ENCODE measurements around the gene EIF5A. TPM values are rescaled to one million over a fixed set of nuclear protein-coding genes. Genes with fewer than 3 reads are reported as not detected.

The EIF5A gene
- polyA plus RNA-seq, 1 experiment, result 556 TPM

DNA sequence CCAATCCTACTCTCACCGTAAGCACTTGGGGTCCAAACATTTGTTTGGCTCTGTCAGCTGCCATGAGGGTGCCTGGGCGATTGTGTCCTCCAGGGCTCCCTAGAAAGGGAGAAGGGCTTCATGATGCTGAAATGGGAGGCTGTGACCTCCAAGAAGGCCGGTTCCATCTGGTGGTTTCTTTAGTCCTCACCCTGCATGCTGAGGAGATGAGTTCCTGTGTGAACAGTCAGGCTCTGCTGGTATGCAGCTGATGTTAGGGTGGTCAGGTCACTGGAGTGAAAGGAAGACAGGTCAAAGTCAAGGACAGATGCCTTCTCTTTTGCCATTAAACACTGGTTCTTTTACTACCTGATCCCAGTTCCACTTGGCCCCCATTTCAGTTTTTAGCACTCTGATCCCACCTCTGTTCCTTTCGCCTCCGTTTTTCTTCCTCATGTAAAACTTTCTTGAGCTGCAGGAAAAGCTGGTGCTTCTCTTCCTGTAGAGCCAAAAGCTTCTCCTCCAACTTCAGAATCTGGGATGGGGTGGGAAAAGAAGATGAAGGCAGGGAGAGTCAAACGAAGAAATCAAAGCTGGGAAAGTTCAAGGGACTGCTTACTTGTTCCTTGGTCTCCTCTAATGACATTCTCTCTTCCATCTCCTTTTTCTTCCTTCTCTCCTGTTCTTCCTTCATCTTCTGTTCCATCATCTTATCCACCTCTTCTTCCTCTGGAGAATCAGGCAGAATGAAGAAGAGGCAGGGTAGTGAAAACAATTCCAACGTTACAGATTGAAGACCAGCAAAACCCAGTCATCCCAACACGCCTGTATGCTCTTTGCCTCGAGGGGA is 6.7 kb downstream of the EIF5A start:
- peaks cover 50% of the 10 kb centered on the region for H3K36me3 ChIP-seq (ENCODE audit: control insufficient read depth, insufficient read depth, low read length)
- no peaks in the 10 kb centered on the region for H3K27me3 ChIP-seq (ENCODE audit: control insufficient read depth, insufficient read depth, low read length)
- peak overlapping the region; percentile 91 for H3K4me3 ChIP-seq (ENCODE audit: low read depth, low read length)
- DNase-seq (ENCODE audit: low read depth), result no peak
- CTCF ChIA-PET, result interaction anchor here (0.6 to 3.4 kb wide), 5 partner anchors 11 to 90 kb away, joined by 3 to 22 read pairs (median 4); no protein-coding TSS in a partner anchor
- TF ChIP-seq, protein P1, sequence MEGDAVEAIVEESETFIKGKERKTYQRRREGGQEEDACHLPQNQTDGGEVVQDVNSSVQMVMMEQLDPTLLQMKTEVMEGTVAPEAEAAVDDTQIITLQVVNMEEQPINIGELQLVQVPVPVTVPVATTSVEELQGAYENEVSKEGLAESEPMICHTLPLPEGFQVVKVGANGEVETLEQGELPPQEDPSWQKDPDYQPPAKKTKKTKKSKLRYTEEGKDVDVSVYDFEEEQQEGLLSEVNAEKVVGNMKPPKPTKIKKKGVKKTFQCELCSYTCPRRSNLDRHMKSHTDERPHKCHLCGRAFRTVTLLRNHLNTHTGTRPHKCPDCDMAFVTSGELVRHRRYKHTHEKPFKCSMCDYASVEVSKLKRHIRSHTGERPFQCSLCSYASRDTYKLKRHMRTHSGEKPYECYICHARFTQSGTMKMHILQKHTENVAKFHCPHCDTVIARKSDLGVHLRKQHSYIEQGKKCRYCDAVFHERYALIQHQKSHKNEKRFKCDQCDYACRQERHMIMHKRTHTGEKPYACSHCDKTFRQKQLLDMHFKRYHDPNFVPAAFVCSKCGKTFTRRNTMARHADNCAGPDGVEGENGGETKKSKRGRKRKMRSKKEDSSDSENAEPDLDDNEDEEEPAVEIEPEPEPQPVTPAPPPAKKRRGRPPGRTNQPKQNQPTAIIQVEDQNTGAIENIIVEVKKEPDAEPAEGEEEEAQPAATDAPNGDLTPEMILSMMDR (IDR thresholded peaks at IDR 0.05; ENCODE audit: insufficient read depth, low read depth, low read length), result no peak
- POLR2A ChIA-PET, result interaction anchor here (1.3 kb wide), 1 partner anchor 15 kb away, joined by 3 read pairs; the partner anchor contains the start of gene NEURL4

GRCh38 chr17:7314719-7315569 is 7.5 kb downstream of the EIF5A start, which contains the start of gene GPS2:
GPS2 (minus strand) TSS chr17:7315360; CDS start chr17:7315052, 308 bp downstream.
- TF ChIP-seq, protein P1 (IDR thresholded peaks at IDR 0.05; ENCODE audit: insufficient read depth, low read depth, low read length), result no peak
- peak; percentile 20 for DNase-seq (ENCODE audit: low read depth)
- H3K4me3 ChIP-seq (ENCODE audit: low read depth, low read length), result peak within 1 kb of the TSS; percentile 91
- H3K27me3 ChIP-seq (ENCODE audit: control insufficient read depth, insufficient read depth, low read length), result no peaks in the 10 kb centered on the region
- CTCF ChIA-PET, result interaction anchor here (1.0 to 3.4 kb wide), 3 partner anchors 10 to 26 kb away, joined by 3 to 22 read pairs (median 4); no protein-coding TSS in a partner anchor
- POLR2A ChIA-PET, result interaction anchor here (0.6 to 1.3 kb wide), 2 partner anchors 14 to 141 kb away, joined by 3 to 9 read pairs; partner anchors contain the start of gene NEURL4
- H3K36me3 ChIP-seq (ENCODE audit: control insufficient read depth, insufficient read depth, low read length), result peaks cover 46% of the 10 kb centered on the region

DNA sequence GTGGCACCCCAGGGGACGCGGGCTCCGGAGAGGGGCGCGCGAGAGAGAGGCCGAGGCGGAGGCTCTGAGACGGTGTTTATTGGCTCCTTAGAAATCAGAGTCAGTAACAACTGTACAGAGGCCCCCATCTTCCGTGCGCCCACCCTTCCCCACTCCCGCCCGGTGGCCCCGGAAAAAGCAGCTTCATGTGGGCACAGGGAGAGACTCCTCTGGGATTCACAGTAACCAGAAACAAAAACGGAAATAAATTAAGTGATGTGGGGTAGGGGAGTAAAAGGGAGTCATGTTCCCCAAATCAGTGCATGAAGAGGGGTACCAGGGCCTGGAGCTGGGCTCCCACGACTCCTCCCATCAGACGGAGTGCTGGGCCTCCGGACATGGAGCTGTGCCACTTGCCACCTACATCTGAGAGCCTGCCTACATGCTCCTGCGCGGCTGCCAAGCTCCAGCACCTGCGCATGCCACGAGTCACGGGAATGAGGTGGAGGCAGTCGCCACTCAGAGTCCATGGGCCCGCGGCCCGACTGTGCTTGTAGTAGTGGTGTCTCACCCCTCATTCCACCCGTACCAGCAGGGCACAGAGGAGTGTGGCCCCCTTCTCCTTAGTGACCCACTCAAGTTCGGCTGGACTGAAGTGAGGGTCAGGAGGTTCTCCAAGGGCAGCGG is 8.3 kb downstream of the EIF5A start:
- ChIA-PET CTCF (interaction anchor here (1.3 kb wide), 1 partner anchor 25 kb away, joined by 4 read pairs; no protein-coding TSS in a partner anchor), POLR2A (interaction anchor here (0.6 kb wide), 1 partner anchor 140 kb away, joined by 9 read pairs; no protein-coding TSS in a partner anchor)
- peak overlapping the region; percentile 91 for H3K4me3 ChIP-seq (ENCODE audit: low read depth, low read length)
- no peaks in the 10 kb centered on the region for H3K27me3 ChIP-seq (ENCODE audit: control insufficient read depth, insufficient read depth, low read length)
- H3K36me3 ChIP-seq (ENCODE audit: control insufficient read depth, insufficient read depth, low read length), result peaks cover 46% of the 10 kb centered on the region
- no peak for DNase-seq (ENCODE audit: low read depth)
- TF ChIP-seq, protein P1 (IDR thresholded peaks at IDR 0.05; ENCODE audit: insufficient read depth, low read depth, low read length), result no peak

GRCh38 chr17:7317161-7317803 is 9.9 kb downstream of the EIF5A start:
- CTCF ChIA-PET, result interaction anchor here (0.6 to 1.7 kb wide), 3 partner anchors 12 to 46 kb away, joined by 3 to 5 read pairs (median 4); partner anchors contain the start of gene NEURL4
- Histone ChIP-seq H3K4me3 (ENCODE audit: low read depth, low read length) (no peak overlapping the region), H3K27me3 (ENCODE audit: control insufficient read depth, insufficient read depth, low read length) (no peaks in the 10 kb centered on the region), H3K36me3 (ENCODE audit: control insufficient read depth, insufficient read depth, low read length) (peaks cover 50% of the 10 kb centered on the region)
- POLR2A ChIA-PET, result no interaction called here
- TF ChIP-seq, protein P1 (IDR thresholded peaks at IDR 0.05; ENCODE audit: insufficient read depth, low read depth, low read length), result no peak
- DNase-seq (ENCODE audit: low read depth), result no peak
